Smooth muscle cell of the brain vasculature (primary cell): Measurements from ENCODE around the gene MT3.

Source experiments
- DNase-seq: peaks from one replicate; pipeline ENCODE4 v3.0.0-alpha.2; 2012; ENCODE audit warnings: low read depth, low spot score

Gene MT3

GRCh38 chr16:56630134-56630533 is 40.8 kb downstream of the MT3 start:
- no peak for DNase-seq

- no peak for DNase-seq
Observed at GRCh38 chr16:56631197-56631596, 41.9 kb downstream of the MT3 start.

GRCh38 chr16:56631832-56632155 is 42.5 kb downstream of the MT3 start:
- no peak for DNase-seq

GRCh38 chr16:56632156-56632847 is 43.0 kb downstream of the MT3 start, which contains the start of gene MT1M:
Gene MT1M, plus strand, starts transcription at chr16:56632659. Its CDS starts 73 bp downstream, at chr16:56632732.
- no peak for DNase-seq

- no peak for DNase-seq
Observed at GRCh38 chr16:56632848-56633365, 43.6 kb downstream of the MT3 start.

- DNase-seq, result no peak
Observed at GRCh38 chr16:56633535-56633934, 44.2 kb downstream of the MT3 start.

GRCh38 chr16:56634715-56635440 is 45.5 kb downstream of the MT3 start:
- DNase-seq, result no peak

- no peak for DNase-seq
Observed at GRCh38 chr16:56635441-56635967, 46.2 kb downstream of the MT3 start.

GRCh38 chr16:56636616-56637413 is 47.5 kb downstream of the MT3 start:
- no peak for DNase-seq

- DNase-seq, result no peak
Observed at GRCh38 chr16:56637814-56638750, 48.8 kb downstream of the MT3 start, which contains the start of gene MT1A. Gene MT1A, plus strand, starts transcription at chr16:56638666. Its CDS starts 73 bp downstream, at chr16:56638739.

- DNase-seq, result no peak
Observed at GRCh38 chr16:56639045-56639444, 49.7 kb downstream of the MT3 start.

- no peak for DNase-seq
Observed at GRCh38 chr16:56640076-56640475, 50.7 kb downstream of the MT3 start.
